ENCODE data around the gene AUTS2.

The AUTS2 gene

DNA sequence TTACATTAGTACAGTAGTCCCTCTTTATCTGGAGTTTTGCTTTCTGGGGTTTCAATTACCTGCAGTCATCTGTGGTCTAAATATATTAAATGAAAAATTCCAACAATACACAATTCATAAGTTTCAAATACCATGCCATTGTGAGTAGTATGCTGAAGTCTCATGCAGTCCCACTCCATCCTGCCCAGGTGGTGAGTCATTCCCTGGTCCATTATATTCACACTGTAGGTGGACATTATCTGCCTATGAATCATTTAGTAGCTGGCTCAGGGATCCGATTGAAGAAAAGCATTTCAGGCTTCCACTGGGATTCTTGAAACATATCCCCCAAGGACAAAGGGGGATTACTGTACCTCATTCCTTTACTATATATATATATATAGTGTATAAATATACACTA, 1235.5 kb downstream of the AUTS2 start:
- TF ChIP-seq, protein P1, sequence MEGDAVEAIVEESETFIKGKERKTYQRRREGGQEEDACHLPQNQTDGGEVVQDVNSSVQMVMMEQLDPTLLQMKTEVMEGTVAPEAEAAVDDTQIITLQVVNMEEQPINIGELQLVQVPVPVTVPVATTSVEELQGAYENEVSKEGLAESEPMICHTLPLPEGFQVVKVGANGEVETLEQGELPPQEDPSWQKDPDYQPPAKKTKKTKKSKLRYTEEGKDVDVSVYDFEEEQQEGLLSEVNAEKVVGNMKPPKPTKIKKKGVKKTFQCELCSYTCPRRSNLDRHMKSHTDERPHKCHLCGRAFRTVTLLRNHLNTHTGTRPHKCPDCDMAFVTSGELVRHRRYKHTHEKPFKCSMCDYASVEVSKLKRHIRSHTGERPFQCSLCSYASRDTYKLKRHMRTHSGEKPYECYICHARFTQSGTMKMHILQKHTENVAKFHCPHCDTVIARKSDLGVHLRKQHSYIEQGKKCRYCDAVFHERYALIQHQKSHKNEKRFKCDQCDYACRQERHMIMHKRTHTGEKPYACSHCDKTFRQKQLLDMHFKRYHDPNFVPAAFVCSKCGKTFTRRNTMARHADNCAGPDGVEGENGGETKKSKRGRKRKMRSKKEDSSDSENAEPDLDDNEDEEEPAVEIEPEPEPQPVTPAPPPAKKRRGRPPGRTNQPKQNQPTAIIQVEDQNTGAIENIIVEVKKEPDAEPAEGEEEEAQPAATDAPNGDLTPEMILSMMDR (IDR thresholded peaks at IDR 0.05; ENCODE audit: low read depth, low read length, missing control alignments), result no peak
- in situ Hi-C loops (cut with HindIII; ENCODE audit: low sequenced_read_pairs), result no loop called here
- peak; percentile 95 for DNase-seq (ENCODE audit: low read depth)
- H3K4me3 ChIP-seq (ENCODE audit: low read depth, low read length), result no peak overlapping the region

DNA sequence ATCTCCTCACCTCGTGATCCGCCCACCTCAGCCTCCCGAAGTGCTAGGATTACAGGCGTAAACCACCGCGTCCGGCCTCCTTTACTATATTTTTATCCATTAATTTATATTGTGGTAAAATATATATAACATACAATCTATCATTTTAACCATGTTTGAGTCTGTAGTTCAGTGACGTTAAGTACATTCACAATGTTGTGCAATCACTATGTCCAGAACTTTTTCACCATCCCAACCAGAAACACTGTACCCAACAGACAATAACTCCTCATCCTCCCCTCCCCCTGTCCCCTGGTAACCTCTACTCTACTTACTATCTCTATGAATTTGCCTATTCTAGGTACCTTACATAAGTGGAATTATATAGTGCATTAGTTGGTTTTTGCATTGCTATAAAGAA, 1236.1 kb downstream of the AUTS2 start:
- in situ Hi-C loops (cut with HindIII; ENCODE audit: low sequenced_read_pairs), result no loop called here
- no peak overlapping the region for H3K4me3 ChIP-seq (ENCODE audit: low read depth, low read length)
- no peak for DNase-seq (ENCODE audit: low read depth)
- TF ChIP-seq, protein P1 (IDR thresholded peaks at IDR 0.05; ENCODE audit: low read depth, low read length, missing control alignments), result no peak

DNA sequence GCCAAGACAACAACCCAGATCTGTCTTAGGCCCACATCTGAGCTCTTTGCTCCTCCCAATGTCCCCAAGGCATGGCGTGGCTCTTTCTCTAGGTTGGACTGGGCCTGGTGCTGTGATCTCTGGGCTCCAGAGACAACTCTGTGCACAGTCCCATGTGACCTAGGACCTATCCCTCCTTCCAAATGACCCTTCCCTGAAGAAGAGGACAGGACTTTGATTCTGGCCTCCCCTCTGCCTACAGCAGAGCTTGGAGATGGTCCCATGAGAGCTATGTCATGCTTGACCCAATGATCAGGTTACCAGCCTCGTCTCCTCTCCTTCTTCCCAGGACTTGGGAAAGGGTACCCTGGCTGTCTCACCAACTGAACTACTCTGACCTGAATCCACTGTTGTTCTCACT, 1237.4 kb downstream of the AUTS2 start:
- TF ChIP-seq, protein P1 (IDR thresholded peaks at IDR 0.05; ENCODE audit: low read depth, low read length, missing control alignments), result no peak
- in situ Hi-C loops (cut with HindIII; ENCODE audit: low sequenced_read_pairs), result no loop called here
- H3K4me3 ChIP-seq (ENCODE audit: low read depth, low read length), result no peak overlapping the region
- DNase-seq (ENCODE audit: low read depth), result no peak

DNA sequence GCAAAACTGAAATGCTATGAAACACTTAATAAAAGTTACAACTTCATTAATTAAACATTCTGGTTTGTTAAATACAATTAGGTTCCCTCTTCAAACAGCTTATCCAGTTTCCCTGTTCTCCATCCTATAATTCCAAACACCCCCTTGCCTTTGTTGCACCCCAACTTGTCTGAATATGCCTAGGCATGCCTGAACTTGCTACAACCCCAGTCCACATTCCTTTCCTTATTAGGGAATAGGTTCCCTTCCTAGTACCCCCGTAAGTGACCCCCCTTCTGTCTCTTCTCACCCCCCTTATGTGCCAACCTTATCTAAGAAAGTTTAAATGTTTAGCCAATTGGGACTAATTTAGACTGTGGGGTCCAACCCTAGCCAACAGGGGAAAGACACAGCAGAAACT, 1238.0 kb downstream of the AUTS2 start:
- H3K4me3 ChIP-seq (ENCODE audit: low read depth, low read length), result no peak overlapping the region
- no peak for DNase-seq (ENCODE audit: low read depth)
- TF ChIP-seq, protein P1 (IDR thresholded peaks at IDR 0.05; ENCODE audit: low read depth, low read length, missing control alignments), result no peak
- in situ Hi-C loops (cut with HindIII; ENCODE audit: low sequenced_read_pairs), result no loop called here

DNA sequence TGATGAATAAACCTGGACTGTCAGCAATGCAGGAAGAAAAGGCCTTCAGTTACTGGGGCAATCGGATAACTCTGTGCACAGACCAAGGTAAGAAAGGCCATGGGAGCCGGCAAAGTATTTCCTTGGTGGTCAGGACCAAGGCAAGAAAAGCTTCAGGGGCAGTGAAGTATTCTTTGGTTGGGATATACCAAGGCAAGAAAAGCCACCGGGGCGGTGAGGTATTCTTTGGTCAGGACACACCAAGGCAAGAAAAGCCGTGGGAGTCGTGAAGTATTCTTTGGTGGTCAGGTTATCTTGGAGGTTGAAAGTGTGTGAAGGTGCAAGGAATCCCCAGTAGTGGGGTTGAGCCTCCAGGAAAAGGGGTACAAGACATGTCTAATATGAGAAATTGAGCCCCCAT, 1238.7 kb downstream of the AUTS2 start:
- H3K4me3 ChIP-seq (ENCODE audit: low read depth, low read length), result no peak overlapping the region
- TF ChIP-seq, protein P1 (IDR thresholded peaks at IDR 0.05; ENCODE audit: low read depth, low read length, missing control alignments), result no peak
- DNase-seq (ENCODE audit: low read depth), result no peak
- in situ Hi-C loops (cut with HindIII; ENCODE audit: low sequenced_read_pairs), result no loop called here

DNA sequence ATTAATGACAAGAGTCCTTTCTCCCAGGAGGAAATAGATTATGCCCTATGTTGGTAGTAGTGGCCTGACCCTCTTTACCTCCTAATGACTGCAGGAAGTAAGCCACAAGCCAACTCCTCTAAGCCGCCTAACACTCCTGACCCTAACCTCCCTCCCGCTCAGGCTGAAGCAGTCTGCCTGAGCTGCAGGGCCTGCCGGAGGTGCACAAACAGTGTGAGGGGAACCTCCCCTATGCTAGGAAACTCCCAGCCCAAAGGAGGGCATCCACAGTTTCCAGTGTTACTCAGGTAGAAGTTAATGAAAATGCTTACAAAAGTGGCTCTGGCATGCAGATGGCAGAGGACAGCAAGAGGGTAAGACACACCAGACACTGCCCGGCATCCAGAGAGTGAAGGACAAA, 1239.3 kb downstream of the AUTS2 start:
- no peak for DNase-seq (ENCODE audit: low read depth)
- H3K4me3 ChIP-seq (ENCODE audit: low read depth, low read length), result no peak overlapping the region
- in situ Hi-C loops (cut with HindIII; ENCODE audit: low sequenced_read_pairs), result no loop called here
- TF ChIP-seq, protein P1 (IDR thresholded peaks at IDR 0.05; ENCODE audit: low read depth, low read length, missing control alignments), result no peak
